GM12892 (cell line): Measurements from ENCODE around the gene PDAP1.
"Not testable (repeated sequence)": the region's sequence is repeated elsewhere in the genome, so short reads cannot be mapped to it uniquely, and the experiment has no call there.

Experiments used
- DNase-seq: peaks from one replicate; pipeline ENCODE4 v3.0.0; 2011; ENCODE audit not compliant: insufficient read length
- FAIRE-seq: peaks from 2 replicates; lab custom pipeline; 2011; peaks lifted over from hg19 to GRCh38; lab: Jason Lieb, UNC
- POLR2A ChIP-seq: IDR thresholded peaks from 2 replicates; pipeline ENCODE4 v1.6.1; 2011; ENCODE audit warnings: low read depth, low read length, control low read depth
- POLR2AphosphoS5 ChIP-seq: IDR thresholded peaks from 2 replicates; pipeline ENCODE4 v1.6.1; 2011; ENCODE audit warnings: low read depth, low read length, control low read depth
- TAF1 ChIP-seq: IDR thresholded peaks from 2 replicates; pipeline ENCODE4 v1.6.1; 2011; ENCODE audit warnings: low read depth, mild to moderate bottlenecking, control low read depth, low read length, borderline replicate concordance

The PDAP1 gene

DNA sequence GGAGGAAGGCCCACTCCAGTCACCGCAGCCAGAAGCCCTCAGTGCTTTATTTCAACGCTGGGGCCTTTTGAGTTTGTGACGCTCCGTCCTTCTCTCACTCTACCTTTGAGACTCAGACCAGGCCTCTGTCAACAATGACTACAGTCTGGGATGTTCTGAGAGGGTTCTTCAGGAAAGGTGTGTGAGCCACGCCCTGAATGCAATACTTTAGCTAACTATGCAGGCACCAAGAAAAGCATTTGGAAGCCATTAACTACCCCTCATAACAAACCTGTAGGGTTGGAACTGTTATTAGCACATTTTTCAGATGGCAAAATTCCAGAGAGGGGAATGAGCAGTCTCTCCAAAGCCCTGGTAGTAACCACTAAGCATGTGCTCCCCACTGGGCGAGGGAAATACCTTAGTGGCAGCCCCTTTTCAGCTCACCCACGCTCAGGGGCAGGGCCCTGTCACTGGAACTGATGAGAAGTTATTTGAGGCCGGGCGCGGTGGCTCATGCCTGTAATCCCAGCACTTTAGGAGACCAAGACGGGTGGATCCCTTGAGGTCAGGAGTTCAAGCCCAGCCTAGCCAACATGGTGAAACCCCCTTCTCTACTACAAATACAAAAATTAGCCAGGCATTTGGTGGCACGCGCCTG is 39.5 kb downstream of the PDAP1 start:
- DNase-seq (no peak), FAIRE-seq (no peak)
- TF ChIP-seq TAF1: no peak
- TF ChIP-seq POLR2AphosphoS5: no peak
- no peak for TF ChIP-seq POLR2A

GRCh38 chr7:99366646-99367045 is 41.8 kb downstream of the PDAP1 start:
- DNase-seq: no peak
- no peak for TF ChIP-seq TAF1
- no peak for FAIRE-seq

DNA sequence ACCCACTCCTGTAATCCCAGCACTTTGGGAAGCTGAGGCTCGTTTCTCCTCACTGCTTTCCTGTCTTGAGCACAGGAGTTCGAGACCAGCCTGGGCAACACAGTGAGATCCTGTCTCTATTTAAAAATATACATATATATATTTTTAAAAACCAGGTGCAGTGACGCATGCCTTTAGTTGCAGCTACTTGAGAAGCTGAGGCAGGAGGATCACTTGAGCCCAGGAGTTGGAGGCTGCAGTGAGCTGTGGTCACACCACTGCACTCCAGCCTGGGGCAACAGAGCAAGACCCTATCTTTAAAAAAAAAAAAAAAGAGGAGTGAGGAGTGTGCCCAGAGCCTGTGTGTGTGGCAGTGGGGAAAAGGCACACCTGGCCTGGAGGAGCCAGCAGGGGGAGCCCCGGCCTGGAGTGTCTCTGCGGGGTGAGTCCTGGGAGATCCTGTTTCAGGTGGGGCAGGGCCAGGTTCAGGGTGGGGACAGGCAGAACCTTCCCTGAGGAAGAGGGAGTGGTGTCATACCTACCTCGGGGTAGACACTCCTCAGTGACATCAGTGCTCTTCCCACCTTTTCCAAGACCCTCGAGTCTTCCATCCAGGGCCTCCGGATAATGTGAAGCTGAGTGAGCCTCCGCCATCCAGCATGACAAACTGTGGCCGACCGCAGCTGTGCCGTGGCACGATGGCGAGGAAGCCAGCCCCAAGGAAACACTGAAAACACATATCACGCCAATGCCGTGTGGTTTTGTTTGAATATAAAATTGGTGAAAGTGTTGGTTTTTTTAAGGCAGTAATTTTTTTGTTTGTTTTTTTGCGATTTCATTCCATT is 42.9 kb downstream of the PDAP1 start:
- FAIRE-seq: no peak
- no peak for TF ChIP-seq POLR2AphosphoS5
- no peak for TF ChIP-seq TAF1
- TF ChIP-seq POLR2A: no peak
- peak; percentile 68 for DNase-seq

GRCh38 chr7:99363286-99363685 is 45.1 kb downstream of the PDAP1 start:
- DNase-seq (no peak), FAIRE-seq (no peak)
- TF ChIP-seq POLR2A: no peak
- TF ChIP-seq POLR2AphosphoS5: no peak
- no peak for TF ChIP-seq TAF1

- no peak for DNase-seq
- FAIRE-seq: no peak
- no peak for TF ChIP-seq POLR2A
- no peak for TF ChIP-seq TAF1
- no peak for TF ChIP-seq POLR2AphosphoS5
Observed at GRCh38 chr7:99362801-99363200, 45.6 kb downstream of the PDAP1 start.

DNA sequence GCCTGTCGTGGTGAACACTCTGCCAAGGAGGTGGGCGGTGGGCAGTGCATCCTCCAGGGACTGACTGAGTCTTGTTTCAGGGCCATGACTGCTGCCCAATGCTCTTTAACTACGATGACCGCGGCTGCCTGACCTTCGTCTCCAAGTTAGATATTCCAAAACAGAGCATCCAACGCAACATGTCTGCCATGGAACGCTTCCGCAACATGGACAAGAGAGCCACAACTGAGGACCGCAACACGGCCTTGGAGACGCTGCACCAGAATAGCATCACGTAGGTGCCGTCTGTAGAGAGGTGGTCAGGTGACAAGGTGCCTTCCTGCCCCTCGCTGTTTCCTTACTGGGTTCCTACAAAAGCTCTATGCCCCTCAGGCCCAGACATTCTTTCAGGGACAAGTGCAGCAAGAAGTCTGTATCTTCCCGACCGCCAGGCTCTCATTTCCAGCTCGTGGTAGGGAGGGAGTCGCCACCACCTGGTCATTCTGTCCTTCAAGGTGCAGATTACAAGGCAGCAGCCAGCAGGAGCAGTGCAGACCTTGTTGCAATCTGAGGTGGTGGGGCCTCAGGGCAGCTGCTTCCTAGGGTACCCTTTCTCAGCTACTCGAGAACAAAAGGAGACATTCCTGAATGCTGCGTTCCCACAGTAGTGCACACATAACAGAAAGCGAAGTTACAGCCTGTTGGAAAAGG is 48.8 kb downstream of the PDAP1 start:
- no peak for FAIRE-seq
- no peak for TF ChIP-seq POLR2A
- TF ChIP-seq TAF1: no peak
- no peak for TF ChIP-seq POLR2AphosphoS5

DNA sequence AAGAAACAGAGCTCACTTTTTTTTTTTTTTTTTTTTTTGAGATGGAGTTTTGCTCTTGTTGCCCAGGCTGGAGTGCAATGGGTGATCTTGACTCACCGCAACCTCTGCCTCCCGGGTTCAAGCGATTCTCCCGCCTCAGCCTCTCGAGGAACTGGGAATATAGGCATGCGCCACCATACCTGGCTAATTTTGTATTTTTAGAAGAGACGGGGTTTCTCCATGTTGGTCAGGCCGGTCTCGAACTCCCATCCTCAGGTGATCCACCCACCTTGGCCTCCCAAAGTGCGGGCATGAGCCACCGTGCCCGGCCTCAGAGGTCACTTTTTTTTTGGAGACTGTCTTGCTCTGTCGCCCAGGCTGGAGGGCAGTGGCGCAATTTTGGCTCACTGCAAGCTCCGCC is 49.9 kb downstream of the PDAP1 start:
- not testable (repeated sequence) for FAIRE-seq, DNase-seq

More for the DNA sequence above, 48.8 kb downstream of the PDAP1 start:
- no peak for DNase-seq

DNA sequence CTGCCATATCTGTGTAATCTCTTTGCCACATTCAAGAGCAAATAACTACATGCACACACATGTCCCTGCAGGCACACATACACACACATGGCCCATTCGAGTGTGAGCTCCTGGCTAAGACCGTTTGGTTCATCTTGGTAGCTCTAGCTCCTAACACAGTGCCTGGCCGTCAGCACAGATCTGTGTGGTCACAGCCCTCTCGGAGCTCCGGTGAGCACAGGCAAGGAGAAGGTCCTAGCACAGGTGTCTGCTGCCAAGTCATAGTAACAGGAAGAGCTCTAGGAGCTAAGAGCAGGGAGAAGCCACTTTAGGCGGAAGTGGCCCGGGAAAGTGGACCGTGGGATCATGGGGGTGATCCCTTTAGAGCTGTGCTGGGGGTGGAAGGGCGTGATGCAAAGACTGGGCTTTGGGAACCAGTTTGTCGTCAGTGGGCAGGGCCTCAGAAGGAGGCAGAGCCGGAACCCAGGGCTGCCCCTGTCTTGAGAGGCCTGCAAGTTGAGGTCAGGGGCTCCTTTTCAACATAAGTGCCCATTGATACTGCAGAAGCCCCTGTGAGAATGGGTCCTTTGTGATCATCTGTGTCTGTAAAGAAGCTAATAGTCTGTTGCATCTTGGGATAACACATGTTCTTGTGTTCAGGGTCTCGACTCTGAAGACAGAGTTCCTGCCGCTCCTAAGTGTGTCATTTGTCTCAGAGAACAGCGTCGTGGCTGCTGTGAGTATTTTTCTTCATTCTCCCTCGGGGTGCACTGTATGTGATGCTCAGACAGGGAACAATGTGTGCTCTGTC is 50.5 kb downstream of the PDAP1 start:
- TF ChIP-seq POLR2A: no peak
- no peak for TF ChIP-seq POLR2AphosphoS5
- TF ChIP-seq TAF1: no peak
- DNase-seq (no peak), FAIRE-seq (no peak)

DNA sequence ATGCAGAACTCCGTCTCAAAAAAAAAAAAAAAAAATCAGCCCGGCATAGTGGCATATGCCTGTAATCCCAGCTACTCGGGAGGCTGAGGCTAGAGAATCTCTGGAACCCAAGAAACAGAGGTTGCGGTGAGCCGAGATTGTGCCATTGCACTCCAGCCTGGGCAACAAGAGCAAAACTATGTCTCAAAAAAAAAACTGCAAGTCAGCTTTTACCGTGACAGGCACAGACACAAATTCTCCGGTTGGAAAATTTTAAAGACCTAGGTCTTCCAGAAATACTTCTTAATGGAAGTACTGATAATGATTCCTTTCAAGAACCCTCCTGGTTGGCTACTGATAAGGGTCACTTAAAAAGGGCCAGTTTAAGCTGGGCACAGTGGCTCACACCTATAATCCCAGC is 53.3 kb downstream of the PDAP1 start:
- FAIRE-seq (no peak), DNase-seq (no peak)
- TF ChIP-seq TAF1: no peak
- no peak for TF ChIP-seq POLR2AphosphoS5
- TF ChIP-seq POLR2A: no peak

DNA sequence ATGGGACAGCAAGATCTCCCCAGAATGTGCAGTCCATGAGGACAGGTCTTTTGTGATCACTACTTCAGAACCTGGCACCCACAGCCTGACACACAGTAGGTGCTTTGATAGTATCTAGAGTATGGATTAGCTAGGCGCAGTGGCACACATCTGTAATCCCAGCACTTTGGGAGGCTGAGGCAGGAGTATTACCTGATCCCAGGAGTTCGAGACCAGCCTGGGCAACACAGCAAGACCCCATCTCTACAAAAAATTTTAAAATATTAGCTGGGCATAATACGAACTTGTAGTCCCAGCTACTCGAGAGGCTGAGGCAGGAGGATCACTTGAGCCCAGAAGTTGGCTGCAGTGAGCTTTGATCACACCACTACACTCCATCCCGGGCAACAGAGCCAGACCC is 56.1 kb downstream of the PDAP1 start:
- no peak for FAIRE-seq
- TF ChIP-seq TAF1: no peak
- DNase-seq: no peak

GRCh38 chr7:99350641-99351040 is 57.8 kb downstream of the PDAP1 start:
- not testable (repeated sequence) for FAIRE-seq, DNase-seq
